Superior temporal gyrus (tissue), 1 donor: Measurements from ENCODE around the gene TTC13.

Experiments used
- DNase-seq: peaks from one replicate; pipeline ENCODE4 v3.0.0-alpha.2; 2016; ENCODE audit errors: extremely low spot score

TTC13 gene

GRCh38 chr1:230948301-230948700 lies 30.4 kb downstream of the TTC13 start:
- no peak for DNase-seq

DNA sequence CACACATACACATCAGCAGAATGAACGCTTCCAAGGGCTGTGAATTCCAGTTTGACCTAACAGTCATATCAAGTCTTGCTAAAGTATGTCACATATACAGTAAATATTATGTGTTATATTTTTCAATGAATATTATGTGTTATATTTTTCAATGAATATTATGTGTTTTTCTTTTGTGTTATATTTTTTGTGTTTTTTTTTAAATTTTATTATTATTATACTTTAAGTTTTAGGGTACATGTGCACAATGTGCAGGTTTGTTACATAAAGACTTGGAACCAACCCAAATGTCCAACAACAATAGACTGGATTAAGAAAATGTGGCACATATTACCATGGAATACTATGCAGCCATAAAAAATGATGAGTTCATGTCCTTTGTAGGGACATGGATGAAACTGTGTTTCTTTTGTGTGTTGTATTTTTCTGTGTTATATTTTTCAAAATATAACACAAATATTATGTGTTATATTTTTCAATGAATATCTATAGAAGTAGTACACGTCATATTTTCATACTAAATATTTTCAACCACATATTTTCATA lies 35.5 kb downstream of the TTC13 start:
- no peak for DNase-seq

DNA sequence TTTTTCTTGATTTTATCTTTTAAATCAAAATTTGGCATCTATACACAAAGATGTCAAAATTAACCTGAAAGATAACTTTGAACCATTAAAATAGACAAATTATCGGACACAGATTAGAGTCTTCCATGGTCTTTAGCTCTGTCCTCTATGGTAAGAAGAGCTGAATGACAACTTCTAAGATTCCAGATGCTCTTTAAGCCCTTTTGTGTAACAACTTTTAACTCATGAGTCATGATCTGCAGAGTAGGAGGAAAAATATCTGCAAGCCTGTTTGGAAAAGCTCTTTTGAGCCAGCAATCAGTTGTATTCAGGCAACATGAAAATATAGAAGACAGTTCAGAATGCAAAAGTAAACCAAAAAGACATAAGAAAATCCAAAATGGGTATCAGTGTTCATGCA lies 37.8 kb downstream of the TTC13 start:
- DNase-seq, result peak; percentile 18

- DNase-seq, result no peak
Measured at GRCh38 chr1:230939806-230940489, 38.7 kb downstream of the TTC13 start.

- DNase-seq, result no peak
Measured at GRCh38 chr1:230938924-230939368, 39.7 kb downstream of the TTC13 start.

DNA sequence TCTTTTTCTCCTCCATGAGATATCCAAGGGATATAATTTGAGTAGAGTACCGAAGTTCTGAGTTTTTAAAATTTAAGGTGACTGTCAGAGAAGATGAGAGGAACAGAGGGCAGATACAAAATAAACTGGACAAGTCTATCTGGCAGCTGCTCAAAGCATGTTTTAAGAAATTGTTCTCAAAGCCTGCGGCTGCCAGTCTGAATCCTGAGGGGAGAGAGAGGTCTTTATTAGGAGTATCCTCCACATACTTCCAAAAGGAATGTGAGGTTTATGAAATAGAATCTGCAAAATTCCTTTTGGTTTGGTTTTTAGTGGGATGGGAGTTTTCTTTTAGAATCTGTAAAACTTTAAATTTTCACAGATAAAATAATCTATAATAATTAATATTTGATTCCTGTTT lies 41.3 kb downstream of the TTC13 start:
- DNase-seq, result no peak

DNA sequence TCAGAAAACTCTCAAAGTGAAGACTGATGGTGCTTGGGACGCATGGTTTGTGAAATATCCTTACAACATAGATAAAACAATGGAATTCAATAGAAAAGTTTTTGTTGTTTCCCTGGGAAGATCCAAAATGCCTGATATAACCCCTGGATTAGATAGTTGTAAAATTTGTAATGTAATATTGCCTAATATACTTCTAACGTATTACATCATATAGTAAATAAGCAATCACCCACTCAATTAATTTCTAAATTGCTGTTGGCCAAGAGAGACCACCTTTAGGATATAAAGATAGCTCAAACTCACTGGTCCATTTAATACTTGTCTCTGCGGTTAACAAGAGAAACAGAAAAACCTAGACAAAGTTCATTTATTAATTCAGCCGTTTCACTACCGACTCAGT lies 42.2 kb downstream of the TTC13 start:
- no peak for DNase-seq

GRCh38 chr1:230935852-230936251 lies 42.8 kb downstream of the TTC13 start:
- DNase-seq, result no peak

GRCh38 chr1:230930986-230931385 lies 47.7 kb downstream of the TTC13 start:
- no peak for DNase-seq

DNA sequence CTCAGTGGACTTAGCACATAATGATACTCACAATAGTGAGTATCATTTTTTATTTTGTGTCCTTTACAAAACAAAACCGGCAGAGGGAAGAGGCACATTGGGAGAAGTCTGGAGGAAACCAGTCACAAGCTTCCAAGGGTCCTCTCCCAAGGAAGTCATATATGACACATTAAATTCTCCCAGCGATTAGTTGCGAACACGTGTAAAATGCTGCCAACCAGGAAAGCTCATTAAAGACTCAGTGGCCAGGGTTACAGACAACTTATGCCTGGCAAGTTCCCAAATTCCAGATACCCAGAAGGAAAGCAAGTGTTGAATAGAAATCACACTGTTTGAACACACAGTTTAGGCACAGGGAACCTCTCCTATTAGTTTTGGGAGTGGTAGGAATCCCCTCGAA lies 52.5 kb downstream of the TTC13 start:
- no peak for DNase-seq

DNA sequence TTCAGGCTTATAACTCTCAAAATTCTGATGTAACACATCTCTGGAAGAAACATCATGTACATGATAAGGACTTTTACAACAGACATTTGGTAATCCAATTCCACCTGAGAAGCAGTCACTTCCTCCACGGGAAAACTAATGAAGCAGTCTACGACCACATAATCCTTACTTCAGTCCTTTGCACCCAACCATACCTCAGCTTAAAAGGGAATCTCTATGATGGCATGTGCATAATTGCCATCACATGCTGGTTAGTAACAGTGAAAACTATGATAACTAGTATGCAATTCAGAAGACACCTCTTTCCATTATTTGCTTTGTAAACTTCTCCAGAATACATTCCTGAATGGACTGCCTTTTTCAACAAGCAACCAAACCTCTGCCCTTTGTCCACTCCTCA lies 53.1 kb downstream of the TTC13 start:
- DNase-seq, result no peak

- no peak for DNase-seq
Measured at GRCh38 chr1:230923176-230923575, 55.5 kb downstream of the TTC13 start.

GRCh38 chr1:230922620-230923019 lies 56.0 kb downstream of the TTC13 start:
- no peak for DNase-seq

- DNase-seq, result no peak
Measured at GRCh38 chr1:230919207-230919606, 59.5 kb downstream of the TTC13 start.

DNA sequence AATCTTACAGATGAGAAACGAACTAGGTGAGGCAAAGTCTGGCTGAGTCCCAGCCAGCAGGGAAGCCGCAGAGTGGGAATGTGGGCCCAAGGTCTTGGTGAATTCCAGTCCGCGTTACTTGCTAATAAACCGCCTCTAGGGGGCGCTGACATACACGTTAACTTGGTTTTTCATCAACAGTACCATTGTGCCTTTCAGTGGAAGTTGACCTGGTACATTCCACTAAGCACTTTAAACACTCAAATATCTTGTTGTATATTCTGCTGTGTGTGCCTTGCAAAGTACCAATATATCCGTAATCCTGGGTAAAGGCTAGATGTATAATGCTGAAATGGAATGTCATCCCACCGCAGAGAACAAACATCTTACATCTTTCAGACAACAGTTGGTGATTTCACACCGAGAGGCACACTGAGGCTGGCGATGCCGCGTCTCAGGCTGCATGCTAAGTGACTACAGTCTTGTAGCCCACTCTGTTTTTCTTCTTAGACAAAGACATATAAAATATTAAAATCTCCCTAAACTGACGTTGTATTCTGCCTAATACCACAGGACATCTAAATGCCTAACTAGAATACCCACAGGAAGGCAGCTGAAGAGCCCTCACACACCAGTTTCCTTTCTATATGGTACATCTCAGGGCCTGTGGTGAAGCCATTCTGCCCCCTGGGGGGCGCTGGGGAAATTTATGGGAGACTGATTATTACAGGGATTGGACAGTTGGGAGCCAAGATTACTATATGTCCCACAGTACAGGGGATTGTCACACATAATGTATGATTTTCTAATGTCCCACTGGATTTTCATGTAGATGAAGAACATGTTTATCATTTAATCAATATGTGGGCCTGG lies 61.2 kb downstream of the TTC13 start:
- peak; percentile 91 for DNase-seq

DNA sequence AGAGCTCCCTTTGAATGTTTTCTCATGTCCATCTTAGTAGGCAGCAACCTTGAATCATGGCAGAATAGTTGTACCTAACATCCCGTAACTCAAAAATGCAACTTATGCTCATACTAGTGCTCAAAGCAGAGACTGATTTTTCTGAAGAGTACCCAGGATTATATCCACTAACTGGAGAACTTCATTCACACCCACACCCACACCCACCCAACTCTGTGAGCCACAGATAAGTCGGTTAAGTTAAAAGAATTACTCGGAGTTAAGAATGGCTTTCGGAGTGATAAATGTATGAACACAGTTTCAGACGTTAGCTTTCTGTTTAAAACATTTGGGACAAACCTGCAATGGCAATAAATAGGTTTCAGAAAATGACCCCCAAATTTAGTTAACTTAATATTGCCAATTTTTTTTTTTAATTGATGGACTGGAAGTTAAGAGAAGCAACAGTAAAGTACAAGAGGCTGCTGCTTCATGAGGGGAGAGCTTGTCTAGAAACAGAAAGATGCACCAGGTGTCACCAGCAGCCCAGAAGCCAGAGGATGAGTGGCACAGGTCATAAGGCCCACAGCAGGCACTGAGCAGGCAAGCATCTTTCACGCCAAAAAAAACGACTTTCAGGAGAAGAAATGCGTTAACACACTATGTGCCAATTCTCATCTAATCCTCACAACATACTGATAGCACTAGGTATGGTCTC lies 61.9 kb downstream of the TTC13 start:
- no peak for DNase-seq

- no peak for DNase-seq
Measured at GRCh38 chr1:230915078-230915477, 63.6 kb downstream of the TTC13 start.

- no peak for DNase-seq
Measured at GRCh38 chr1:230913496-230913895, 65.2 kb downstream of the TTC13 start.

- DNase-seq, result no peak
Measured at GRCh38 chr1:230910755-230911117, 67.9 kb downstream of the TTC13 start.

GRCh38 chr1:230909974-230910754 lies 68.5 kb downstream of the TTC13 start:
- peak; percentile 81 for DNase-seq

- peak; percentile 23 for DNase-seq
Measured at GRCh38 chr1:230907472-230908205, 71.0 kb downstream of the TTC13 start.
